Esophagus squamous epithelium (tissue), 4 donors: ENCODE data around the gene DDAH1.

Experiments used
- CTCF ChIP-seq, 6 experiments: fragments of 450-650 bp in 4 of 6; fragments of 200-600 bp in 2 of 6; sonication (generic) in 2 of 6; IDR thresholded peaks; one replicate each; pipeline ENCODE4 v1.5.1; 2016 to 2019; ENCODE audit warnings: antibody characterized with exemption in 6 of 6, mild to moderate bottlenecking in 4 of 6, moderate library complexity in 4 of 6
- POLR2A ChIP-seq, 4 donors: fragments of 450-650 bp; IDR thresholded peaks; one replicate each; pipeline ENCODE4 v1.6.1; 2017; ENCODE audit warnings: antibody characterized with exemption in 4 of 4, mild to moderate bottlenecking in 4 of 4, moderate library complexity in 3 of 4

- TF ChIP-seq CTCF (IDR thresholded peaks at IDR 0.05) (no peak), POLR2A (IDR thresholded peaks at IDR 0.05) (no peak)
Observed at GRCh38 chr1:85494074-85494903, 29.3 kb upstream of the DDAH1 start.
